PFSK-1 (cell line): ENCODE measurements around the gene NXPH4.

Experiments used
- POLR2AphosphoS5 ChIP-seq: IDR thresholded peaks from 2 replicates; pipeline ENCODE4 v1.6.1; 2012; ENCODE audit warnings: low read depth, mild to moderate bottlenecking, control low read depth, low read length, moderate library complexity
- TAF1 ChIP-seq: IDR thresholded peaks from 2 replicates; pipeline ENCODE4 v1.6.1; 2012; ENCODE audit warnings: low read length, control low read depth, borderline replicate concordance; ENCODE audit not compliant: insufficient read depth
- TF ChIP-seq, protein P1 (sequence below), 2 experiments: IDR thresholded peaks; 2 replicates each; pipeline versions ENCODE4 v1.6.1 to v1.8.0; 2011 to 2012; ENCODE audit warnings: low read depth in 2 of 2, low read length in 2 of 2, control low read depth in 1 of 2, inconsistent platforms in 1 of 2, mild to moderate bottlenecking in 1 of 2, moderate library complexity in 1 of 2; ENCODE audit not compliant: insufficient read depth in 1 of 2

DNA sequence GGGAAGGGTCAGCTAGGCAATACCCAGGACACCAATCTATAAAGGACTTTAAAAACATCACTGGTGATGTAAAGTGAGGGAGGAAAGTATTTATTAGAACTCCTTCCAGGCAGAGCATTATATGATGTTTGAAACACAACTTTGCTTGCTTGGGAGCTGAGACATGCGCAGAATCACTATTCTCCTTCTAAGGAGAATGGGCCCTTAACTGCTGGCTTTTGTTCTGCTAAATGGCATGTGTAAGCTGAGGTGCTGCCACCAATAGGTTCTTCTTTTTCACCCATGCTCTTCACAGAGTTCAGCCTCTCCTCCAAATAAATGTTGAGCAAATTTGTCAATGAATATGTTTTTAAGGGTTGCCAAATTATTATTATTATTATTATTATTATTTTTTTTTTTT, 30.4 kb downstream of the NXPH4 start:
- TF ChIP-seq TAF1 = no peak
- TF ChIP-seq POLR2AphosphoS5 = no peak
- TF ChIP-seq, protein P1, sequence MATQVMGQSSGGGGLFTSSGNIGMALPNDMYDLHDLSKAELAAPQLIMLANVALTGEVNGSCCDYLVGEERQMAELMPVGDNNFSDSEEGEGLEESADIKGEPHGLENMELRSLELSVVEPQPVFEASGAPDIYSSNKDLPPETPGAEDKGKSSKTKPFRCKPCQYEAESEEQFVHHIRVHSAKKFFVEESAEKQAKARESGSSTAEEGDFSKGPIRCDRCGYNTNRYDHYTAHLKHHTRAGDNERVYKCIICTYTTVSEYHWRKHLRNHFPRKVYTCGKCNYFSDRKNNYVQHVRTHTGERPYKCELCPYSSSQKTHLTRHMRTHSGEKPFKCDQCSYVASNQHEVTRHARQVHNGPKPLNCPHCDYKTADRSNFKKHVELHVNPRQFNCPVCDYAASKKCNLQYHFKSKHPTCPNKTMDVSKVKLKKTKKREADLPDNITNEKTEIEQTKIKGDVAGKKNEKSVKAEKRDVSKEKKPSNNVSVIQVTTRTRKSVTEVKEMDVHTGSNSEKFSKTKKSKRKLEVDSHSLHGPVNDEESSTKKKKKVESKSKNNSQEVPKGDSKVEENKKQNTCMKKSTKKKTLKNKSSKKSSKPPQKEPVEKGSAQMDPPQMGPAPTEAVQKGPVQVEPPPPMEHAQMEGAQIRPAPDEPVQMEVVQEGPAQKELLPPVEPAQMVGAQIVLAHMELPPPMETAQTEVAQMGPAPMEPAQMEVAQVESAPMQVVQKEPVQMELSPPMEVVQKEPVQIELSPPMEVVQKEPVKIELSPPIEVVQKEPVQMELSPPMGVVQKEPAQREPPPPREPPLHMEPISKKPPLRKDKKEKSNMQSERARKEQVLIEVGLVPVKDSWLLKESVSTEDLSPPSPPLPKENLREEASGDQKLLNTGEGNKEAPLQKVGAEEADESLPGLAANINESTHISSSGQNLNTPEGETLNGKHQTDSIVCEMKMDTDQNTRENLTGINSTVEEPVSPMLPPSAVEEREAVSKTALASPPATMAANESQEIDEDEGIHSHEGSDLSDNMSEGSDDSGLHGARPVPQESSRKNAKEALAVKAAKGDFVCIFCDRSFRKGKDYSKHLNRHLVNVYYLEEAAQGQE (IDR thresholded peaks at IDR 0.05; ENCODE audit: insufficient read depth in 1 of 2, low read depth in 2 of 2, low read length in 2 of 2) = no peak
